GM06990 (cell line): ENCODE measurements around the gene RBM47.
"Not testable (repeated sequence)": the region's sequence is repeated elsewhere in the genome, so short reads cannot be mapped to it uniquely, and the experiment has no call there.

Experiments used
- DNase-seq: peaks from one replicate; pipeline ENCODE4 v3.0.0-alpha.2; 2011; ENCODE audit not compliant: insufficient read length; ENCODE audit errors: extremely low read depth
- H3K27me3 ChIP-seq: replicated peaks from 2 replicates; pipeline ENCODE4 v1.6.0; 2011; ENCODE audit warnings: low read length; ENCODE audit not compliant: control insufficient read depth, insufficient read depth
- H3K36me3 ChIP-seq: 2 replicates; pipeline ENCODE4 v1.5.1; 2011; ENCODE audit warnings: low read length; ENCODE audit not compliant: control insufficient read depth, insufficient read depth
- H3K4me3 ChIP-seq: replicated peaks from 2 replicates; pipeline ENCODE4 v1.5.1; 2011; ENCODE audit warnings: low read depth, mild to moderate bottlenecking, control low read depth, low read length
- CTCF ChIP-seq: IDR thresholded peaks from 2 replicates; pipeline ENCODE4 v1.5.1; 2011; ENCODE audit warnings: low read length, control low read depth, mild to moderate bottlenecking, inconsistent platforms; ENCODE audit not compliant: insufficient read depth, poor library complexity, severe bottlenecking

RBM47 gene

GRCh38 chr4:40432504-40432903, 197.2 kb downstream of the RBM47 start:
- no peak for DNase-seq
- no peak for TF ChIP-seq CTCF
- H3K36me3 ChIP-seq, result peaks cover 13% of the 10 kb centered on the region
- no peak overlapping the region for H3K4me3 ChIP-seq
- no peaks in the 10 kb centered on the region for H3K27me3 ChIP-seq

GRCh38 chr4:40427871-40428270, 201.8 kb downstream of the RBM47 start:
- not testable (repeated sequence) for DNase-seq, H3K27me3 ChIP-seq, H3K4me3 ChIP-seq
- H3K36me3 ChIP-seq, result peaks cover 13% of the 10 kb centered on the region

GRCh38 chr4:40427128-40427527, 202.5 kb downstream of the RBM47 start:
- no peak for DNase-seq
- TF ChIP-seq CTCF, result no peak
- H3K27me3 ChIP-seq, result no peaks in the 10 kb centered on the region
- peaks cover 11% of the 10 kb centered on the region for H3K36me3 ChIP-seq
- no peak overlapping the region for H3K4me3 ChIP-seq

- Histone ChIP-seq H3K4me3 (no peak overlapping the region), H3K27me3 (no peaks in the 10 kb centered on the region), H3K36me3 (peaks cover 14% of the 10 kb centered on the region)
- no peak for DNase-seq
- TF ChIP-seq CTCF, result no peak
These were observed 203.7 kb downstream of the RBM47 start for GRCh38 chr4:40425799-40426574.

- no peak for TF ChIP-seq CTCF
- Histone ChIP-seq H3K4me3 (no peak overlapping the region), H3K27me3 (no peaks in the 10 kb centered on the region), H3K36me3 (peaks cover 14% of the 10 kb centered on the region)
- no peak for DNase-seq
These were observed 205.9 kb downstream of the RBM47 start for GRCh38 chr4:40423735-40424134.

- H3K36me3 ChIP-seq, result peaks cover 9% of the 10 kb centered on the region
- no peak for TF ChIP-seq CTCF
- no peak overlapping the region for H3K4me3 ChIP-seq
- H3K27me3 ChIP-seq, result no peaks in the 10 kb centered on the region
- no peak for DNase-seq
These were observed 207.6 kb downstream of the RBM47 start for GRCh38 chr4:40421839-40422708.
